GM12878 (cell line): ENCODE data around the gene RASSF4.

Experiments used
- ETV6 ChIP-seq, 2 experiments: fragments of 450-650 bp in 1 of 2; IDR thresholded peaks in 1 of 2; conservative IDR thresholded peaks in 1 of 2; 2 replicates each; pipeline ENCODE4 v1.6.1; 2014; ENCODE audit warnings: antibody characterized with exemption in 1 of 2, borderline replicate concordance in 1 of 2, low read depth in 1 of 2, mild to moderate bottlenecking in 1 of 2, moderate library complexity in 1 of 2
- GABPA ChIP-seq: IDR thresholded peaks from 2 replicates; pipeline ENCODE4 v1.6.1; 2014; ENCODE audit warnings: antibody characterized with exemption, low read depth, mild to moderate bottlenecking, inconsistent platforms
- KDM1A ChIP-seq: fragments of 200-600 bp; sonication (generic); IDR thresholded peaks from 2 replicates; pipeline ENCODE4 v1.6.1; 2016; ENCODE audit warnings: borderline replicate concordance
- PAX5 ChIP-seq: IDR thresholded peaks from 2 replicates; pipeline ENCODE4 v1.6.1; 2011; ENCODE audit warnings: low read depth, low read length, borderline replicate concordance
- POLR2A ChIP-seq: IDR thresholded peaks from 2 replicates; pipeline ENCODE4 v1.6.1; 2011; ENCODE audit warnings: low read depth, mild to moderate bottlenecking, low read length
- POLR2AphosphoS5 ChIP-seq: IDR thresholded peaks from 2 replicates; pipeline ENCODE4 v1.6.1; 2011; ENCODE audit warnings: mild to moderate bottlenecking, low read length, inconsistent platforms
- RAD21 ChIP-seq: IDR thresholded peaks from 2 replicates; pipeline ENCODE4 v1.6.1; 2011; ENCODE audit warnings: mild to moderate bottlenecking, low read depth, low read length, moderate library complexity; ENCODE audit not compliant: insufficient read depth
- SIN3A ChIP-seq: IDR thresholded peaks from 2 replicates; pipeline ENCODE4 v1.6.1; 2012; ENCODE audit warnings: low read depth, low read length, improper control_type of control experiment
- SIX5 ChIP-seq: IDR thresholded peaks from 2 replicates; pipeline ENCODE4 v1.6.1; 2011; ENCODE audit warnings: mild to moderate bottlenecking, low read depth, low read length, moderate library complexity; ENCODE audit not compliant: severe bottlenecking
- SREBF2 ChIP-seq: IDR thresholded peaks from 2 replicates; pipeline ENCODE4 v1.6.1; 2012; ENCODE audit warnings: mild to moderate bottlenecking, low read length
- SRF ChIP-seq, 2 experiments: IDR thresholded peaks; 2 replicates each; pipeline ENCODE4 v1.6.1; 2011; ENCODE audit warnings: low read depth in 2 of 2, low read length in 2 of 2, mild to moderate bottlenecking in 1 of 2, moderate library complexity in 1 of 2
- TAF1 ChIP-seq: IDR thresholded peaks from 2 replicates; pipeline ENCODE4 v1.6.1; 2011; ENCODE audit warnings: mild to moderate bottlenecking, low read depth, low read length, borderline replicate concordance
- TBL1XR1 ChIP-seq: IDR thresholded peaks from 2 replicates; pipeline ENCODE4 v1.6.1; 2012; ENCODE audit warnings: low read depth, low read length, improper control_type of control experiment
- TF ChIP-seq, protein P1 (sequence below), 3 experiments: IDR thresholded peaks in 2 of 3; conservative IDR thresholded peaks in 1 of 3; 2 replicates each; pipeline ENCODE4 v1.5.1; 2011; ENCODE audit warnings: low read depth in 3 of 3, low read length in 3 of 3, mild to moderate bottlenecking in 3 of 3, control low read depth in 2 of 3, moderate library complexity in 2 of 3, inconsistent platforms in 1 of 3, mixed read lengths in 1 of 3; ENCODE audit not compliant: control insufficient read depth in 2 of 3, insufficient read depth in 1 of 3; ENCODE audit errors: extremely low read depth in 1 of 3

DNA sequence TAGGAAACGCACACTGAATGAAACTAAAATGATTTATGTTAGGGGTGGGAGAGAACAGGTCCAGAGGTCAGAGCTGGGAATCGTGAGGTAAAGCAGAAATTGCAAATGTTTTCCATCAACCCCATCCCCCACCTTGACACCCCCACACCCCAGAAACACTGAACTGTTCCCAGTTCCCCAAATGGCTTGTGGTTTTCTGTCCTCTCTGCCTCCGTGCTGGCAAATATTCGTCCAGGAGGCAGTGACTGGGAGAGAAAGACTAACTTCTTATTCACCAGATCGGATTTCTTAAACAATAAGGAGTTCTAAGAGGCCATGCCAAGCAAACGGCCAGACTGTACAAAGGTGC is 730 bp upstream of the RASSF4 start:
- TF ChIP-seq, protein P1, sequence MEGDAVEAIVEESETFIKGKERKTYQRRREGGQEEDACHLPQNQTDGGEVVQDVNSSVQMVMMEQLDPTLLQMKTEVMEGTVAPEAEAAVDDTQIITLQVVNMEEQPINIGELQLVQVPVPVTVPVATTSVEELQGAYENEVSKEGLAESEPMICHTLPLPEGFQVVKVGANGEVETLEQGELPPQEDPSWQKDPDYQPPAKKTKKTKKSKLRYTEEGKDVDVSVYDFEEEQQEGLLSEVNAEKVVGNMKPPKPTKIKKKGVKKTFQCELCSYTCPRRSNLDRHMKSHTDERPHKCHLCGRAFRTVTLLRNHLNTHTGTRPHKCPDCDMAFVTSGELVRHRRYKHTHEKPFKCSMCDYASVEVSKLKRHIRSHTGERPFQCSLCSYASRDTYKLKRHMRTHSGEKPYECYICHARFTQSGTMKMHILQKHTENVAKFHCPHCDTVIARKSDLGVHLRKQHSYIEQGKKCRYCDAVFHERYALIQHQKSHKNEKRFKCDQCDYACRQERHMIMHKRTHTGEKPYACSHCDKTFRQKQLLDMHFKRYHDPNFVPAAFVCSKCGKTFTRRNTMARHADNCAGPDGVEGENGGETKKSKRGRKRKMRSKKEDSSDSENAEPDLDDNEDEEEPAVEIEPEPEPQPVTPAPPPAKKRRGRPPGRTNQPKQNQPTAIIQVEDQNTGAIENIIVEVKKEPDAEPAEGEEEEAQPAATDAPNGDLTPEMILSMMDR (IDR thresholded peaks at IDR 0.05 in 2 of 3, conservative IDR thresholded peaks at IDR 0.05 in 1 of 3; ENCODE audit: control insufficient read depth in 2 of 3, extremely low read depth in 1 of 3, insufficient read depth in 1 of 3, low read depth in 3 of 3, low read length in 3 of 3): no peak
- TF ChIP-seq POLR2A (no peak), KDM1A (no peak), TAF1 (no peak), GABPA (no peak), POLR2AphosphoS5 (no peak), PAX5 (no peak), TBL1XR1 (no peak), ETV6 (conservative IDR thresholded peaks at IDR 0.05 in 1 of 2, IDR thresholded peaks at IDR 0.05 in 1 of 2; ENCODE audit: borderline replicate concordance in 1 of 2, low read depth in 1 of 2) (no peak), SRF (IDR thresholded peaks at IDR 0.05; ENCODE audit: low read depth in 2 of 2, low read length in 2 of 2) (no peak), SIN3A (no peak), RAD21 (no peak), SREBF2 (no peak), SIX5 (no peak)
